GM06990 (cell line): ENCODE measurements around the gene DNAH8.

ENCODE experiments used
- DNase-seq: peaks from one replicate; pipeline ENCODE4 v3.0.0-alpha.2; 2011; ENCODE audit not compliant: insufficient read length; ENCODE audit errors: extremely low read depth
- H3K27me3 ChIP-seq: replicated peaks from 2 replicates; pipeline ENCODE4 v1.6.0; 2011; ENCODE audit warnings: low read length; ENCODE audit not compliant: control insufficient read depth, insufficient read depth
- H3K36me3 ChIP-seq: 2 replicates; pipeline ENCODE4 v1.5.1; 2011; ENCODE audit warnings: low read length; ENCODE audit not compliant: control insufficient read depth, insufficient read depth
- H3K4me3 ChIP-seq: replicated peaks from 2 replicates; pipeline ENCODE4 v1.5.1; 2011; ENCODE audit warnings: low read depth, mild to moderate bottlenecking, control low read depth, low read length
- CTCF ChIP-seq: IDR thresholded peaks from 2 replicates; pipeline ENCODE4 v1.5.1; 2011; ENCODE audit warnings: low read length, control low read depth, mild to moderate bottlenecking, inconsistent platforms; ENCODE audit not compliant: insufficient read depth, poor library complexity, severe bottlenecking

Gene DNAH8

GRCh38 chr6:38976801-38977500, 261.8 kb downstream of the DNAH8 start:
- no peak for TF ChIP-seq CTCF
- no peaks in the 10 kb centered on the region for H3K36me3 ChIP-seq
- no peaks in the 10 kb centered on the region for H3K27me3 ChIP-seq
- no peak for DNase-seq
- no peak overlapping the region for H3K4me3 ChIP-seq

GRCh38 chr6:38978139-38978704, 263.1 kb downstream of the DNAH8 start:
- DNase-seq, result no peak
- H3K27me3 ChIP-seq, result no peaks in the 10 kb centered on the region

GRCh38 chr6:38982470-38982869, 267.4 kb downstream of the DNAH8 start:
- Histone ChIP-seq H3K4me3 (no peak overlapping the region), H3K36me3 (no peaks in the 10 kb centered on the region), H3K27me3 (peaks cover 2% of the 10 kb centered on the region)
- TF ChIP-seq CTCF, result no peak
- DNase-seq, result no peak

More at GRCh38 chr6:38978139-38978704, 263.1 kb downstream of the DNAH8 start:
- TF ChIP-seq CTCF, result no peak
- no peak overlapping the region for H3K4me3 ChIP-seq
- no peaks in the 10 kb centered on the region for H3K36me3 ChIP-seq

GRCh38 chr6:38984723-38985122, 269.6 kb downstream of the DNAH8 start:
- Histone ChIP-seq H3K27me3 (peaks cover 2% of the 10 kb centered on the region), H3K4me3 (no peak overlapping the region), H3K36me3 (no peaks in the 10 kb centered on the region)
- DNase-seq, result no peak
- TF ChIP-seq CTCF, result no peak

GRCh38 chr6:38985839-38986238, 270.7 kb downstream of the DNAH8 start:
- TF ChIP-seq CTCF, result no peak
- no peak overlapping the region for H3K4me3 ChIP-seq
- DNase-seq, result no peak
- peaks cover 2% of the 10 kb centered on the region for H3K27me3 ChIP-seq
- no peaks in the 10 kb centered on the region for H3K36me3 ChIP-seq
